ENCODE results near the gene SLC7A14. TPM values are rescaled to one million over a fixed set of nuclear protein-coding genes. Genes with fewer than 3 reads are reported as not detected.

Gene SLC7A14
- total and polyA plus RNA-seq, 2 donors (not counting 3 experiments of a cell fraction or from before 2014, with no cell fraction given) = 0.07 to 0.57 TPM

DNA sequence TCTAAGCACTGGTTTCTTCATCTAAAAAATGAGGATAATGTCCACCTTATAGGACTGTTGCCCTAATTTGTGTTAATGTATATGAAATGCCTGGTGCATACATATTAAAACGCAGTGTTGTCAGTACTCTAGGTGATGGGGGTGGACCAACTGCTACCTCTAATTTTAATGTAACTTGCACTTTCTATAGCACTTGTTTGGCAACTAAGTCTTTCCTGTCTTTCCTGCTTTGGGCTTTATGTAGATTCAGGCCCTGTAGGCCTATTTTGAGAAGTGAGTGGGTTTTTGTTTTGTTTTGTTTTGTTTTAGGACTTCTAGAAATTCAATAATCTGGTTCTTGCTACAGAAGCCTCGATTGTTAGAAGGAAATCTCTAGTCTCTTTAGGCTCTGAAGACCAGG lies 21.2 kb downstream of the SLC7A14 start:
- peak; percentile 26 for DNase-seq (ENCODE audit: low read depth, low spot score)
- FAIRE-seq = no peak
- H3K4me1 ChIP-seq (ENCODE audit: control insufficient read depth, extremely low read depth, insufficient read depth, low read length) = peaks cover 12% of the 10 kb centered on the region
- dilution Hi-C loops (cut with MboI; ENCODE audit: extremely low pct_ligation_motif_present, low sequenced_read_pairs) = no loop called here
- no peaks in the 10 kb centered on the region for H3K9me3 ChIP-seq (replicated peaks; ENCODE audit: control insufficient read depth, insufficient read depth, low read length)
- intact Hi-C loops (cut with micrococcal nuclease) = loop anchor here (2.0 to 5.0 kb wide), 2 partner anchors 146 to 248 kb away; partner anchors contain the start of gene CLDN11
- H2AFZ ChIP-seq (ENCODE audit: low read depth, low read length) = peak overlapping the region; percentile 75
- CTCF ChIA-PET = interaction anchor here (0.9 to 3.7 kb wide), 6 partner anchors 11 to 247 kb away, joined by 3 to 14 read pairs (median 4); partner anchors contain the start of gene SLC7A14
- peak overlapping the region; percentile 39 for H3K4me2 ChIP-seq (ENCODE audit: insufficient read depth, low read length)
- TF ChIP-seq JUN (IDR thresholded peaks at IDR 0.05; ENCODE audit: borderline replicate concordance, insufficient read depth, insufficient read length, low read depth) = no peak
- TF ChIP-seq FOS (IDR thresholded peaks at IDR 0.05; ENCODE audit: borderline replicate concordance, insufficient read depth, low read length) = no peak
- TF ChIP-seq EZH2 (IDR thresholded peaks at IDR 0.05; ENCODE audit: borderline replicate concordance, low read depth, low read length, severe bottlenecking) = no peak
- no peak for TF ChIP-seq POLR2AphosphoS5 (IDR thresholded peaks at IDR 0.05; ENCODE audit: insufficient read depth, low read depth, low read length)
- TF ChIP-seq, protein P1, sequence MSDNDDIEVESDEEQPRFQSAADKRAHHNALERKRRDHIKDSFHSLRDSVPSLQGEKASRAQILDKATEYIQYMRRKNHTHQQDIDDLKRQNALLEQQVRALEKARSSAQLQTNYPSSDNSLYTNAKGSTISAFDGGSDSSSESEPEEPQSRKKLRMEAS (IDR thresholded peaks at IDR 0.05; ENCODE audit: insufficient read depth, insufficient read length) = no peak
- no peak for TF ChIP-seq GATA2 (IDR thresholded peaks at IDR 0.05; ENCODE audit: insufficient read depth, insufficient read length, low read depth, low read length)
- TF ChIP-seq POLR2A (IDR thresholded peaks at IDR 0.05; ENCODE audit: low read depth, low read length) = no peak
- no peak for TF ChIP-seq MYC (IDR thresholded peaks at IDR 0.05; ENCODE audit: low read depth, low read length)
- TF ChIP-seq, protein P2, sequence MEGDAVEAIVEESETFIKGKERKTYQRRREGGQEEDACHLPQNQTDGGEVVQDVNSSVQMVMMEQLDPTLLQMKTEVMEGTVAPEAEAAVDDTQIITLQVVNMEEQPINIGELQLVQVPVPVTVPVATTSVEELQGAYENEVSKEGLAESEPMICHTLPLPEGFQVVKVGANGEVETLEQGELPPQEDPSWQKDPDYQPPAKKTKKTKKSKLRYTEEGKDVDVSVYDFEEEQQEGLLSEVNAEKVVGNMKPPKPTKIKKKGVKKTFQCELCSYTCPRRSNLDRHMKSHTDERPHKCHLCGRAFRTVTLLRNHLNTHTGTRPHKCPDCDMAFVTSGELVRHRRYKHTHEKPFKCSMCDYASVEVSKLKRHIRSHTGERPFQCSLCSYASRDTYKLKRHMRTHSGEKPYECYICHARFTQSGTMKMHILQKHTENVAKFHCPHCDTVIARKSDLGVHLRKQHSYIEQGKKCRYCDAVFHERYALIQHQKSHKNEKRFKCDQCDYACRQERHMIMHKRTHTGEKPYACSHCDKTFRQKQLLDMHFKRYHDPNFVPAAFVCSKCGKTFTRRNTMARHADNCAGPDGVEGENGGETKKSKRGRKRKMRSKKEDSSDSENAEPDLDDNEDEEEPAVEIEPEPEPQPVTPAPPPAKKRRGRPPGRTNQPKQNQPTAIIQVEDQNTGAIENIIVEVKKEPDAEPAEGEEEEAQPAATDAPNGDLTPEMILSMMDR (IDR thresholded peaks at IDR 0.05; ENCODE audit: extremely low read depth in 1 of 2, insufficient read depth in 1 of 2, low read depth in 1 of 2, low read length in 2 of 2) = no peak
- no peaks in the 10 kb centered on the region for H3K27me3 ChIP-seq (ENCODE audit: control insufficient read depth in 2 of 2, insufficient read depth in 2 of 2, low read length in 2 of 2)
- no peak overlapping the region for H3K9ac ChIP-seq (replicated peaks; ENCODE audit: extremely low read depth, insufficient read depth, low read length)
- POLR2A ChIA-PET = no interaction called here
- no TSS peak for BruUV-seq (replicated peaks)
- H3K27ac ChIP-seq (ENCODE audit: insufficient read depth, low read depth, low read length) = no peak overlapping the region
- no peaks in the 10 kb centered on the region for H4K20me1 ChIP-seq (replicated peaks; ENCODE audit: control insufficient read depth, extremely low read depth, insufficient read depth, low read length)
- no peak overlapping the region for H3K4me3 ChIP-seq (replicated peaks in 1 of 3; ENCODE audit: insufficient read depth in 1 of 3, low read depth in 1 of 3, low read length in 3 of 3)
- no peaks in the 10 kb centered on the region for H3K36me3 ChIP-seq (ENCODE audit: control insufficient read depth in 2 of 2, extremely low read depth in 1 of 2, insufficient read depth in 2 of 2, low read length in 2 of 2)
- H3K79me2 ChIP-seq (ENCODE audit: control insufficient read depth, insufficient read depth, low read length) = no peaks in the 10 kb centered on the region
- H3K9me1 ChIP-seq (replicated peaks; ENCODE audit: control insufficient read depth, extremely low read depth, insufficient read depth, low read length) = no peaks in the 10 kb centered on the region
